Inflammatory macrophage (primary cell): ENCODE measurements around the gene APOL1.
A peak's percentile ranks its signal among the peaks of the same experiment; 100 is the strongest.
"Not testable (repeated sequence)": the region's sequence is repeated elsewhere in the genome, so short reads cannot be mapped to it uniquely, and the experiment has no call there.

Experiments used
- DNase-seq, 2 donors: peaks; one replicate each; pipeline ENCODE4 v3.0.0-alpha.2; 2020 to 2022

APOL1 gene

DNA sequence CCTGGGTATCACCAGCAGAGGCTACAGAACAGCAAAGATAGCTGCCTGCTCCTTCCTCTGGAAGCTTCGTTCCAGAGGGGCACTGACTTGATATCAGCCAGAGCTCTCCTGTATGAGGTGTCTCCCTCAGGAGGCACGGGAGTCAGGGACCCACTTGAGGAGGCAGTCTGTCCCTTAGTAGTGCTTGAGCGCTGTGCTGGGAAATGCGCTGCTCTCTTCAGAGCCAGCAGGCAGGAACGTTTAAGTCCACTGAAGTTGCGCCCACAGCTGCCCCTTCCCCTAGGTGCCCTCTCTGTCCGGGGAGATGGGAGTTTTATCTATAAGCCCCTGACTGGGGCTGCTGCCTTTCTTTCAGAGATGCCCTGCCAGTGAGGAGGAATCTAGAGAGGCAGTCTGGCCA lies 18.3 kb downstream of the APOL1 start:
- DNase-seq = not testable (repeated sequence)

DNA sequence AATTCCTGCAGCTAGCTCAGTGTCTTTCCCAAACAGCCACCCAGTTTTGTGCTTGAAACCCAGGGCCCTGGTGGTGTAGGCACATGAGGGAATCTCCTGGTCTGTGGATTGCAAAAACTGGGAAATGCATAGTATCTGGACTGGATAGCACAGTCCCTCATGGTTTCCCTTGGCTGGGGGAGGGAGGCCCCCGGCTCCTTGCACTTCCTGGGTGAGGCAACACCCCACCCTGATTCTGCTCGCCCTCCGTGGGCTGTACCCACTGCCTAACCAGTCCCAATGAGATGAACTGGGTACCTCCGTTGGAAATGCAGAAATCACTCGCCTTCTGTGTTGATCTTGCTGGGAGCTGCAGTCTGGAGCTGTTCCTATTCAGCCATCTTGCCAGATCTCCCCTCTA lies 19.0 kb downstream of the APOL1 start:
- not testable (repeated sequence) for DNase-seq

DNA sequence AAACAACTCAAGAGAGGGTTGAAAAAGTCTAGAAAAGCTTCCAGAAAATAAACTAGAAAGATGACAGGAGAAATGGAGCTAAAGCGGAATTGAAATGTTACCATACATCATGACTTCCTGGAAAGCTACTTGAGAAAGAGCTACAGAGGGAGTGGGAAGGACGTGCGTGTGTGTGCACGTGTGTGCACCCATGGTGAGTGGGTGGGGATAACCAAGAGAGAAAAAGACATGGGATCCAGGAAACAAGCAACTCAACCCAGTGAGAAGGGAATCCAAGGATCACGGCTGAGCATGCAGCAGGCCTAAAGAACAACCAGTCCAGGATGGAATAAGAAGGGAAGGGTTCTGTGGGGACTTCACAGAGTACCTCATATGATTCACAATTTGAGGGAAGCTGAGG lies 21.6 kb downstream of the APOL1 start:
- DNase-seq = peak; percentile 83 to 86

DNA sequence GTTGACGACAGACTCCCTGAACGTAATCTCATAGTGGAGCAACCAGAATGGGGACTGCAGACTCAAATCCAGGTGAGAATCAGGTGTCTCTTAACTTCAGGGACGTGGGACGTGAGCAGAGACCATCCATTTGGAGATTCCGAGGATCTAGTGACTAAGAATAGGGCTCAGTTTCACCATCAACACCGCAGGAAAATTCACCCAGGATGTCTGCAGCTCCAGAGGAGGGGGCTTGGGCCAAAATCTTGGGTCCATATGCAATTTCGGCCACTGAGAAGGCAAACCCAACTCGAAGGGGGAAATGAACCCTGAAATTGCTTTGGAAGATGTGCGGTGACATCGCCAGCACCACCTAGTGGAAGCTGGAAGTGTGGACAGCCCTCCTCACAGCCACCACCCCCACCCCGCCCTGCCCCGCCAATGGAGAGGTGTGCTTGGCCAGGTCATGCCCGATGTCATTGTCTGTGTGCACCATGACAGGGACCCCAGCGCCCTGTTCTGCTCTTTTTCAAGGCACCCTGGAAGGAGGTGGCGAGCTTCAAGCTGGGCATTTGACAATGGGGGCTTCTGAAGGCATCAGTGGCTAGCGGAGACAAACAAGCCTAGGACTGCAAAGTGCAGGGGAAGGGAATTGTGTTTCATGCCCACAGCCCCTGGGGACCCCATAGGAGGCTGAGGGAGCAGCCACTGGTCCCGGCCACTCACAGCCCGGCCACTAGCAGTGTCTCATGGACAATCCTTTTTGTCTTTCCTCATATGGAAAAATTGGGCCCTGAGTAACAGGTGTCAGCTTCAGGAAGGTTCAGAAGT lies 24.8 kb downstream of the APOL1 start:
- DNase-seq = peak; percentile 62 to 65

DNA sequence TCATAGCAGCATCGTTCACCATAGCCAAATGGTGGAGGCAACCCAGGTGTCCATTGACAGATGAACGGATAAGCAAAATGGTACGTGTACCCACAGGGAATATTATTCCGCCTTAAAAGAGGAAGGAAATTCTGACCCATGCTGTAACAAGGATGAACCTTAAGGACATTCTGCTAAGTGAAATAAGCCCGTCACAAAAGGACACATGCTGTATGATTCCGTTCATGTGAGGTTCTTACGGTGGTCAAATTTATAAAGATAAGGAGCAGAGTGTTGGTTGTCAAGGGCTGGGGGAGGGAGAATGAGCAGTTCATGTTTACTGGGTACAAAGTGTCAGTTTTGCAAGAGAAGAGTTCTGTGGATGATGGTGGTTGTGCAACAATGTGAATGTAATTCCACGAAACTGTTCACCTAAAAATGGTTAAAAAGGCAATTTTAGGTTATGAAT lies 26.3 kb downstream of the APOL1 start:
- peak; percentile 16 to 20 for DNase-seq

DNA sequence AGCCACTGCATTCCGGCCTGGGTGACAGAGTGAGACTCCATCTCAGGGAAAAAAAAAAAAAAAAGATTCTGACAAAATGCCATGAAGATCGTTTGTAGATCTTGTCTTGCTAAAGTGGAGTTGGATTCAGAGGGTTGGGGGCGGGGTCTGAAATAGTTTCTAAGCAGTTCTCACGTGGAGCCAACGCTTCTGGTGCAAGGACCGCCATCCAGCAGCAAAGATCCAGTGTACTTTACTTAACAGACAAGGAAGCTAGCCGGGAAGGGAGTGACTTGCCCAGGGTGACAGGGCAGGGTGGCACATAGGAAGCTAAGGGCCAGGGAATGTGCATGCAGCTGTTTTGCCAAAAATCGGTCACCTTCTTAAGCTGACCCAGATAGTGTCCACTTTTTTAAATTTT lies 27.4 kb downstream of the APOL1 start:
- no peak for DNase-seq

DNA sequence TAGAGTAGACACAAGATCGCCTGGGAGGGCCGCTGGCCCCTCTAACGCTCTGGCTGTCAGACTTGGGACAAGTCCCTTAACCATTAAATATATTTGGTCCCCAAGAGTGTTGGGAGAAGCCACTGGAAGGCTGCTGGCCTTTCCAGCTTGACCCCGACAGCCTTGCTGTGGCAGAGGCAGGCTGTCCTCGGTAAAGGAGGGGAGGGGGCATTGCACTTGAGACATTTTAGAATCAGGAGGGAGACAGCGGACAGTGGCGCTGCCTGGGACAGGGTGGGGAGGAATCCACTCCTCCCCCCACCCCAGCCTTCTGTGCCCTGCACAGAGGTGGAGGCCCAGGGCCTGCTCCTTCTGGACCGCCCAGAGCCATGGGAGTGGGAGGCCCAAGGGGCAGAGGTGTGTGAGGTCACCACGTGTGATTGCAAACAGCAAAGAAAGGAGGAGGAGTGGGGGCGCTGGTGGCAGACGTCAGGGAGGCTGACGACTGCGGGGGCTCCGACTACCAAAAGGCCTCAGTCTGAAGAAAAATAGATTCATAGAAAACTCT lies 28.9 kb downstream of the APOL1 start:
- no peak for DNase-seq

DNA sequence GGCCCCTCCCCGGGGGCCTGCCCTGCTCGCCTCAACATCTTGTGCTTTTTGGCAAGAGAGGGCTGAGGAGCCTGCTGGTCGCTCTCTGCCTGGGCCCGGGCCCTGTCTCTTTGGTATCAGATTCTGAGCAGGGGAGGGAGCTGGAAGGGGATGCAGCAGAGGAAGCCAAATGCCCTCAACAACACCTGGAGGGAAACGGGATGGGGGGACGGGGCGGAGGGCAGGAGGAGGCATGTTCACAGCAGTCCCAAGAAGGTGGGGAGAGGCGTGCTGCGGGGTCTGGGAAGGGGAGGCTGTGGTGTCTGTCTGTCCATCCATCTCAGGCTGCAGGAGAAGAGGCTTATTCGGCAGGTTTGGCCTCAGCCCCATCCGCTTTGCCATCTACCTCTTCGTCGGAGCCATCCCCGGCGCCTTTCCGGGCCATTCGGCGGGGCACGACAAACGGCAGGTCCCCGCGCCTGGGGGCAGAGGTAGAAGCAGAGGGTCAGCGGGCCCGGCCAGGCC lies 29.4 kb downstream of the APOL1 start:
- no peak for DNase-seq

DNA sequence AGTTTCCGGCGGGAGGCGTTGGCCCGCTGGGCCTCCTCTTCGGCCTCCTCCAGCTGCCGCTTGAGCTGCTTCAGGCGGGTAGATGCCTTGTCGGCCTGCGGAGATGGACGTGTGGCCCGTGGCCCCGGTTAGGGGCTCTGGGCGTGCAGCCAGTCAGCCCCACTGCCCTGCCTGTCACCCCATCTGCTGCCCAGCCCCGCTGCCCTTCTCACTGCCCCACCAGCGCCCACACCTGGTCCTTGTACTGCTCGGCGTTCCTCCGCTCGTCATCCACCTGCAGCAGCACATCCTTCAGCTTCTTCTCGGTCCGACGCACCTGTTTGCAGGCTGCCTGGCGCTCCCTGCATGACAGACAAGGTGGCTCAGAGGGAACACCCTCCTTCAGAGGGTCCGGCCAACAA lies 31.2 kb downstream of the APOL1 start:
- no peak for DNase-seq

DNA sequence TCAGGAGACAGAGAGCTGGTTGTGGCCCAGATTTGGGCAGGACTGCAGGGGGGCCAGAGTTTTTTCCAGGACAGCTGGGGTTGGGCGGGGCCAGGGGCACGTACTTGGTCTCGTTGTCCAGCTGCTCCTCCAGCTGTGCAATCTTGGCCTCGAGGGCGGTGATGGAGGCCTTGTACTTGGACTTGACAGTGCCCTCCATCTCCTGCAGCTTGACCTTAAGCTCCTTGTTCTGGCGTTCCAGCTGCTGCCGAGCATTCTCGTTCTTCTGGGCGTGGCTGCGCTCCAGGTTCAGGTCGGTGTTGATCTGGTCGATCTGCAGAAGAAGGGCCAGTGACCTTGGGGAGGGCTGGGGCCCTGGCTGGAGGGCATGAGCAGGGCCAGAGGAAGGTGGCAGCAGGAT lies 32.1 kb downstream of the APOL1 start:
- DNase-seq = no peak

DNA sequence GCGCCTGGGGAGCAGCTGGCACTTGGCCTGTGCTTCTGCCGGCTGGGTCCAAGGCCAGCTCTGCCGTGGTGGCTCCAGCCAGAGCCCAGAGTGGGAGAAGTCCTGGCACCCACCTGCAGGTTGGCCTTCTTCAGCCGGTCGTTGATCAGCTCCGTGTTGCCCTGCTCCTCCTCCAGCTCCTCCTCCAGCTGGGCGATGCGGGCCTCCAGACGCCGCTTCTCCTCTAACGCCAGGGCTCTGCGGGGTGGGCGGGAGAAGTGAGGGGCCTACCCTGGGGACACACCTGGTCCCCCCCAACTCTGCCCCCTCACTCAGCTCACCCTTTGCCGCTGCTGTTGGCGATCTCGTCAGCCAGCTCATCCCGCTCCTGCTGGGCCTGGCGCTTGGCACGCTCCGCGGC lies 32.6 kb downstream of the APOL1 start:
- no peak for DNase-seq

DNA sequence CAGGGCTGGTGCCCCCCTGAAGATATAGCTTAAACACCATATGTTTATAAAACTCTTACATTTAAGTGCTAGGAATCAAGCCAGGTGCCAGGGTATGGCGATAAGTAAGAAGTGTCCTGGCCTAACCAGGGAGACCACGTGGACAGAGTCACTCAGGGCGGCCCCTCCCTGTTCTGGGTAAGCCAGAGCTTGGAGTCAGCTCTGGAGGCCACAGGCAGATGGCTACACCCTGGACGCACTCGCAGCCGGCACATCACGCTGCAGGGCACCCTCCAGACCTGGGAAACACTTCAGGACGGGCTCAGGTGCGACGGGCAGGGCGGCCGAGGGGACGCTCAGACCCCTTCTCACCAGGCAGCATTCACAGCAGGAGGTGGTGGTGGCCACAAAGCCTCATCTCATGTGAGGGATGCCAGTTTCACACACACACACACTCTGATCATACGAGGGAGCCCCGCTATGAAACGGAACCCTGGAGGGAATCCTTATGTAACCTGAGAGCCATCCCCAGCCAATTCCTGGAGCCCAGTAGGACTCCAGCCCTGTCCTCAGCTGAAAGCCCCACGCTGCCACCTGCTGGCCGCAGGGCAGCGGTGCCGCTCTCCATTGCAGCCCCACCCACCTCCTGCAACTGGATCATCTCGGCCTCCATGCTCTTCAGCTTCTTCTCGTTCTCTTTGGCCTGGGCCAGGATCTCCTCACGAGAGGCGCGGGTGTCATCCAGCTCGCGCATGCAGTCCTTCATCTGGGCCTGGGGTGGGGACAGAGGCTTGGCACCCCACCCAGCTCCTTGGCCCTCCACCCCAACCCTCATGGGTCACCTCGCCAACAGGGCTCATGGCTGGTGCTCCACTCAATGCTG lies 33.4 kb downstream of the APOL1 start:
- DNase-seq = peak; percentile 73 to 74

DNA sequence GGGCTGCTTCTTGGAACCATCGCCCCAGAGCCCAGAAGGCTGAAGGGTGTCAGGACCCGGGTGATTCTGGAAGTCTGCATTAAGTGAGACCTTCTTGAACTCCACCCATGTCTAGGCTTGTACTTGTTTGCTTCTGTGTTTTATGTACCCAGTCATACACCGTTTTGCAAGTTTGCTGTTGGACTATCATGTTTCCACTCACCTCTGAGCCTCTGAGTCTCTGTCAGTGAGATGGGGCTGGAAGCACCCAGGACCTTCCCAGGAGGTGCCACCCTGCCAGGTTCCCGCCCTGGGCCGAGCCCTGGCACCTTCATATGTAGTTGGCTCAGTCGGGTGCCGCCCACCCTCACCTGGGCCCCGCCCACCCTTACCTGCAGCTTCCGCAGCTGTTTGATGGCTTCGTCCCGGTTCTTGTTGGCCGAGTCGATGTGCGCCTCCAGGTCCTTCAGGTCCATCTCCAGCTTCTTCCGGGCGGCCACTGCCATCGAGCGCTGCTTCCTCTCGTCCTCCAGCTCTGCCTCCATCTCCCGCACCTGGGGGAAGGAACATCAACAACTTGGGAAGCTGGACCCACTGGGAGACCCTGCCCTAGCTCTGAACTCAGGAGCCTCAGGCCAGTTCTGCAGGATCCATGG lies 35.1 kb downstream of the APOL1 start:
- DNase-seq = no peak

DNA sequence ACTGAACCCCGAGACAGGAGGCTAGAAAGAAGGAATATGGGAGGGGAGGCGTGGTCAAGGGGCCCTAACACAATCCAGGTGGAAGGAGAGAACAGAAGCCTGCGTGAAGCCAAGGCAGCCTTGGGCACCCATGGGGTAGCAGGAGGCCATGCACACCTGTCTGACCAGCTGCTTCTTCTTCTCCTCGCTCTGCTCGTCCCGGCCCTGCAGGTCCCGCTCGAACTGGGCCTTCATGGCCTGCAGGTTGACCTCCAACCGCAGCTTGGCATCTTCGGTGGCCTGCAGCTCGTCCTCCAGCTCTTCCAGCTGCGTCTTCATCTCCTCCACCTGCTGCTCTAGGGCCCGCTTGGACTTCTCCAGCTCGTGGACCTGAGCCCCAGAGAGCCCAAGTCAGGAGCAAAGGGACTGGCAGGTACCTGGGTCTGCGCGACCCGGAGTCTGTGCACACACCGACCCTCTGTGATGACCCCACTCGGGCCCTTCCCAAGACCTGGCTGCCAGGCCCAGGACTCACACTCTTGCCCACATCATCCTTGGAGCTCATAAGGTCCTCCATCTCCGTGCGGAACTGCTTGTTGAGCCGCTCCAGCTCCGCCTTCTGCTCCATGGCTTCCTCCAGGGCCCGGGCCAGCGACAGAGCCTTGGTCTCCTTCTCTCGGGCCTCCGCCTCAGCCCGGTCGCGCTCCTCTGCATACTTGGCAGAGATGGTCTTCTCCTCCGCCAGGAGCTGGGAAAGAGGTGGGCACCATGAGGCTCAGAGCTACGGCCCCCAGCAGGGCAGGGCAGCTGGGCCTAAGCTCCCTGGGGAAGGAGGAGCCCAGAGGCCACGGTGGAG lies 35.9 kb downstream of the APOL1 start:
- no peak for DNase-seq

DNA sequence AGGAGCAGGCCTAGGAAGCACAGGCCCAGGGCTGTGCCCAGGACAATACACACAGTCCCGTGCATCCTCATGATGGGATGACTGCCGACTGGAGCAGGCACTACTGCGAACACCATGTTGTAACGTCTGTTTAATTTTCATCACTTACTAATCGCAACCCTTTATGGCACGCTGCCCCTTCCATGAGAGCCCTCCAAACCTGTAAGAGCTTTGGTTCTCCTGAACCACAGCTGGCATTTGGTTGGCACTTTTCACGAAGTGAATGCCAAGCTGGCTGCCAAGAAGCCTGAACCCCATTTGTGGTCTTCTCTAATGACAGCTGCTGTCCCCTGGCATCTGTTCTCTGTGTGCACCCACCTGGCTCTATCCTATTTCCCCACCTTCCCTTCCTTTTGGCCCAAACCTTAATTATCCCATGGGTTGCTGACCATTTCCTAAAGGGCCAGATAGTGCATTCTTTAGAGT lies 36.5 kb downstream of the APOL1 start:
- no peak for DNase-seq

DNA sequence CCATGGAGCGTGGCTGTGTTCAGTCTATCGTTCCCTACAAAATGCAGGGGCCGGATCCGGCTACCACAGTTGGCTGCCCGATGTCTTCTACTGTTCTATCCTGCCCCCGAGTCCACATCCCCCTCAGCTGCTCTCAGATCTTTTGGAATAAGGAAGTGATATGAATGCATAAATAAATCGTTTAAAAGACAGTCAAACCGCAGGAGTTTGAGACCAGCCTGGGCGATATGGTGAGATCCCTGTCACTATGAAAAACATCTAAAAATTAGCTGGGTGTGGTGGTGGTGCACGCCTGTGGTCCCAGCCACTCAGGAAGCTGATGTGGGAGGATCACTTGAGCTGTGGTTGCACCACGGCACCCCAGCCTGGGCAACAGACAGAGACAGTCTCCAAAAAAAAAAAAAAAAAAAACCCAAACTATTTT lies 37.0 kb downstream of the APOL1 start:
- not testable (repeated sequence) for DNase-seq

DNA sequence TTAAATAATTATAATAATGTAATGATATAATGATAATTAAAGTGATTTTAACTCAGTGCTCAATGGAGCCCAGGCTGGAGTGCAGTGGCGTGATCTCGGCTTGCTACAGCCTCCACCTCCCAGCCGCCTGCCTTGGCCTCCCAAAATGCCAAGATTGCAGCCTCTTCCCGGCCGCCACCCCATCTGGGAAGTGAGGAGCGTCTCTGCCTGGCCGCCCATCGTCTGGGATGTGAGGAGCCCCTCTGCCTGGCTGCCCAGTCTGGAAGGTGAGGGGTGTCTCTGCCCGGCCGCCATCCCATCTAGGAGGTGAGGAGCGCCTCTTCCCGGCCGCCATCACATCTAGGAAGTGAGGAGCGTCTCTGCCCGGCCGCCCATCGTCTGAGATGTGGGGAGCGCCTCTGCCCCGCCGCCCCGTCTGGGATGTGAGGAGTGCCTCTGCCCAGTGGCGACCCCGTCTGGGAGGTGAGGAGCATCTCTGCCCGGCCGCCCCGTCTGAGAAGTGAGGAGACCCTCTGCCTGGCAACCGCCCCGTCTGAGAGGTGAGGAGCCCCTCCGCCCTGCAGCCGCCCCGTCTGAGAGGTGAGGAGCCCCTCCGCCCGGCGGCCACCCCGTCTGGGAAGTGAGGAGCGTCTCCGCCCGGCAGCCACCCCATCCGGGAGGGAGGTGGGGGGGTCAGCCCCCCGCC lies 37.6 kb downstream of the APOL1 start:
- not testable (repeated sequence) for DNase-seq

DNA sequence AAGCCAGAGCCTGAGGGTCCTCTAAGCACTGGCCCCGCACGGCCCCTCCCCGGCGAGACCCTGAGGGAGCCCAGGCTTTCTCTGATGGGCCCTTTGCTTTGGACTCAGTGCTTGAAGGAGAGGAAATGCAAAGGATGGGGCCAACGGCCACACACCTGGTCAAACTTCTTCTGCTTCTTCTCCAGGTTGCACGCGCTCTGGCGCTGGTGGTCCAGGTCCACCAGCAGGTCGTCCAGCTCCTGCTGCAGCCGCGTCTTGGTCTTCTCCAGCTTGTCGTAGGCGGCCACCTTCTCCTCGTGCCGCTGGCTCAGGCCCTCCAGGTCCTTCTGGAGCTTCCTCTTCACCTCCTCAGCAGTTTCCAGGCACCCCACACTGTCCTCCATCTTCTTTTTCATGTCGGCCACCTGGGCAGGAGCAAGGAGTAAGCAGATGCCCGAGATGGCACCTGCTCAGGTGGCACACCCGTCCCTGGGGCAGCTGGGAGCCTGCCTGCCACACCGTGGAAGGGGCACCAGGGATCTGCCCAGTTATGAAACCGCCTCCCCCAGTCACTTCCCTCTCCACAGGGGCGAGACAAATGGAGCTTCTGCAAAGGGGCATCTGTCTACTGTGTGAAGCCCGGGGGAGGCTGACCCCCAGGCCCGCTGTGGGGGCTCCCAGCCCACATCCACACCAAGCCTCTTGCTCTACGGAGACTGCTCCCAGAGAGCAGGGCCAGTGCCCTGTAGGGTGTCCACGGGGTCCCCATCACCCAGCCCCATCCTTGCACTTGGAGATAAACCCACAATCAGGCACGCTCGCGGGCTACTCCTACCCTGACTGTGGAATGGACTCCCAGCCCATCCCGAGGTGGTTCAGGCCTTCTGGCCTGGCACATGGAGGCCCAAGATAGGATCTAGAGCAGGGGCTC lies 39.2 kb downstream of the APOL1 start:
- DNase-seq = no peak

DNA sequence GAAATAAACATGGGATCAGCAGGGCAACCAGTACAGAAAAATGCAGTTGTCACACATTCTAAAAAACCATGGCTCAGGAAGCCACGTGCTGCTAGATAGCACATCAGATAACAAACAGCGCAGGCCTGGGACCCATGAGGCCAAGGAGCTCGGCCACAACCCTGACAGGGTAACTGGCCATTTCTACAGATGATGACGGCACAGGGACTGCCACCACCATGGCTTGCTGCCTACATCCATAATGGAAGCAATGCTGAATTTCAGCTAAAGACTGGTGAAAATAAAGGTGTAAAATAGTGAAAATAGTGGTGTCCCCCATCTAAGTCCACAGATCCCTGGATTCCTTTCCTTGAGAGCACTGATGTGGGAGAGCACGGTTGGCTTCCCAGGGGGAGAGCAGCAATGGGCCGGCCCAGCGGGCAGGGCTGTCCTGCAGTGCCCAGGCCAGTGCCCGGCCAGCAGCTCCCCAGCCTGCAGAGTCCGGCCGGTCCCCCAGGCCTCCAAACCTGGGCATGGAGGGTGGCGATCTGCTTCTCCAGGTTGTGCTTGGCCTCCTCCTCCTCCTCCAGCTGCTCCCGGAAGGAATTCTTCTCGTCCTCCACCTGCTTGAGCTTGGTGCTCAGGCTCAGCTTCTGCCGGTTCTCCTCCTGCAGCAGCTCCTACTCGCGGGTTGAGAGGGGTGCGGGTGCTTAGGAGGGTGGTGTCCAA lies 40.0 kb downstream of the APOL1 start:
- no peak for DNase-seq
